Fibroblast of skin of back (primary cell): ENCODE results near the gene SGCD. TPM values are rescaled to one million over a fixed set of nuclear protein-coding genes. Genes with fewer than 3 reads are reported as not detected.

ENCODE experiments used
- DNase-seq: peaks from one replicate; pipeline ENCODE4 v3.0.0-alpha.2; 2013
- polyA plus RNA-seq, 2 experiments: library from polyadenylated mRNA; unstranded; fragments of 120-200 nt; gene quantifications; one replicate each; pipeline ENCODE4 v1.2.1, GENCODE V29; 2013; ENCODE audit not compliant: insufficient read length in 2 of 2

Gene SGCD
- 28.5 TPM for polyA plus RNA-seq (2013, experiment 1 of 2; ENCODE audit: insufficient read length)
- 70.3 TPM for polyA plus RNA-seq (2013, experiment 2 of 2; ENCODE audit: insufficient read length)

DNA sequence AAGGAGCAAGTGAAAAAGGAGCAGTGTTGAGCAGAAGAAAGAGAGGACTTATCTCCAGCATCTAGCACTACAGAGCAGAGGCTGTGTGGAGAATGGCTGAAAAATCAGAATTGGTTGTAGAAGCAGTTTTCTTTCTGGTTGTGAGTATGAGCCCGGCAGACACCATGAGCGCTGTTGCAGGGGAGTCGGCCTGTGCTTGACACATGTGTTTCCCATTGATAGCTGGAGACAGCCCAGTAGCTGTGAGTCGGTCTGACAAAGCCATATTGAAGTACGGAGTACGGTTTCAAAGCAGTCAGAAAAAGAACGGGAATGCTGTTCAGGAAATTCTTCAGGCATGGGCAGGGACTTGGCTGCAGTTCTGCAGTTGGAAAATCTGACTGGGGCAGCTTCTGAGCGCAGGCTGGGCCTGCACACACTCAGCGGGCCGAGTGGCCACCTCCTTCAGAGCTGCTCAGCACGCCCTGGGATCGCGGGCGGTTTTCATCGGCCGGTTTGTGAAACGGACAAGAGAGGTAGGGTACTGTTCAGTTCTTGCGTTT lies at the start of gene SGCD:
Gene SGCD, plus strand, starts transcription at position 447 of the 542 bp plus-strand sequence.
- DNase-seq = peak; percentile 94

GRCh38 chr5:156277290-156277689 lies 49.7 kb upstream of the SGCD start:
- no peak for DNase-seq

DNA sequence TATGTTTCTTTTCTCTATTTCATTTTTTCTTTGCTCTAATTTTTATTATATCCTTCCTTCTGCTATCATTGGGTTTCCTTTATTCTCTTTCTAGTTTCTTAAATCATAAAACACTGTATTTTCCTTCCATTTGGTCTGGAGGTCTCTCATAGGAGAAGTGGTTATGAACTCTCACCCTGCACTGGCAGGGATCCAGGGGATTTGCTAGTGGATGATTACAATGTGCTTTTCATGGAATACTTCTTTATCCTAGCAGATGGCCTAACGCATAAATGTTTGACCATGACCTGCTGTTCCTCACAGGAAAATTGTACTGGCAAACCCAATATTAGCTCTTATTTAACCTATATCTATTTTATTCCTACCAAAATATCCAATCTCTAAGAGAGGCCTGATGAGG lies 31.5 kb upstream of the SGCD start:
- DNase-seq = no peak

DNA sequence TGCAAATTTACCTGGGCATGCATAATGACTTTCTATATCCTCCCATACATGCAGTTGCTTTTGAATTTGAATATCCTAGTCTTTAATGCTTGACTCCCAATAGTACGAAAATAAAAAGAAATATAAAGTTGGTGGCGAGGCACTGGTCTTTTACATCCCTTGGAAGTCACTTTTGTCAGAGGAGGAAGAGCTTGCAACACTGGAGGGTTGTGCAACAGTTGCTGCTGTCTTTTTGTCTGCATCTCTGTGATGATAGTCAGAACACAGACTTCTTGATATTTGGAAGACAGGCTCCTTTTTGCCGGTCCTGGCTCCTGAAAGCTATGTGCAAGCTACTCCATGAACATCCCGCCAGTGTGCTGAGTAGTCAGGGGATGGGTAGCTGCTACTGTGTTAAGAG lies 16.8 kb upstream of the SGCD start:
- no peak for DNase-seq

GRCh38 chr5:156312897-156313694 lies 13.9 kb upstream of the SGCD start:
- no peak for DNase-seq

- no peak for DNase-seq
Measured at GRCh38 chr5:156314416-156314815, 12.5 kb upstream of the SGCD start.

GRCh38 chr5:156322666-156323065 lies 4.3 kb upstream of the SGCD start:
- DNase-seq = no peak

DNA sequence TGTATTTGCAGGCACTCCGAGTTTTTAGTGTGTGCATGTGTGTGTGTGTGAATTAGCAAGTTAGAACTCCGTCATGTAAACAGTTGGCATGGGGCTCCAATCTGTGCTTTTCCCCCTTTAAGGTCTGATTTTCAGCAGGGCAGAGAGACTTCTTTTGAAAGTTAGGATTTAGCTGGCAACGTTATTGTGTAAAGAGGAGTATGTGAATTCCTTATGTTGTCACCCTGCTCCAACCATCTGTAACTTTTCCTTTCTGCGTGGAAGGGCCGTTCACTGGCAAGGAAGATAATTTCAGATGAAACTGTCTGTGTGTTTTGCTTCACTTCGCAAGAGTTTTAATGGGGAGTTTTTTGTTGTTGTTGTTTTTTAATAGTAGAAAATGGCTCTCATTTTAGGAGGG lies 332 bp downstream of the SGCD start:
- no peak for DNase-seq

- DNase-seq = peak; percentile 40
Measured at GRCh38 chr5:156328161-156328560, 1.2 kb downstream of the SGCD start.

- peak; percentile 32 for DNase-seq
Measured at GRCh38 chr5:156328766-156329165, 1.8 kb downstream of the SGCD start.

DNA sequence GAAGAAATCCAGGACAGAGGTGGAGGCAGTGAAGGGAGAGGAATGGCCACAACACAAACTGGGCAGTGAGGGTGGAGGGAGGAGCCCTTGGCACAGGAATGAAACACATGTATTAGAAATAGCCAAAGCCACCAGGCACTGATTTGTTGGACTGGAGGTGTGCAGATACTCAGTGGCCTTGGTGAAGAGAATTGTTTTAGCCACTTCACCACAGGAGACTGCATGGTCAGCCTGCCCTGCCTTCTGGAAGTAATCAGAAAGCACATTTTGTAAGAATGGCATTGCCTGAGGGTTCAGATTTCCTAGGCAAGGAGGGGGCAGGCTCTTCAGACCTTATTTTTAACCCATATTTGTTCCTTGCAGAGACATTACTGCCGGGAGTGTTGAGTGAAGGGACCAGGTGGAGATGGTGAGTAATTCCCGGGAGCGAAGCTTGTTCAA lies 2.2 kb downstream of the SGCD start:
- DNase-seq = peak; percentile 30

- DNase-seq = peak; percentile 74
Measured at GRCh38 chr5:156330141-156330870, 3.3 kb downstream of the SGCD start.

- no peak for DNase-seq
Measured at GRCh38 chr5:156331181-156331580, 4.2 kb downstream of the SGCD start.

- no peak for DNase-seq
Measured at GRCh38 chr5:156331845-156332244, 4.9 kb downstream of the SGCD start.

DNA sequence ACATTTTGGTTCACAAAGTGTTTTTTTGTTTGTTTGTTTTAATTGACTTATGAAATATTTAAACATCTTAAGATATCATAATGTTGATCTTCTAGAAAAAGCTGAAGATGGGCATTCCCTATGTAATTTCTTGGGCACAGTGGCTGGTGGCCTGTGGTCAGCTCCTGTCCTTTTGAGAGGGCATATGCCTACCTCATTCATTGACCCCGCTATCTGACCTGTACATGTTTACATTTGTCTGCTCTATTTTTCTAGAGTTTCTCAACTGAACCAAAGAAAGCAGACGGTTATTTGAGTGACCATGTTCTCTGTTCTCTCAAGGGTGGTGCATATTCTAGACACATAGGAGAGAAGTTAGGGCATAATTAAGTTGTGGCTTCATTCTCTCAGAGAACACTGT lies 5.3 kb downstream of the SGCD start:
- DNase-seq = no peak

- DNase-seq = no peak
Measured at GRCh38 chr5:156339139-156339841, 12.3 kb downstream of the SGCD start.

- DNase-seq = no peak
Measured at GRCh38 chr5:156340893-156341292, 13.9 kb downstream of the SGCD start.

- DNase-seq = no peak
Measured at GRCh38 chr5:156350256-156350655, 23.3 kb downstream of the SGCD start.

DNA sequence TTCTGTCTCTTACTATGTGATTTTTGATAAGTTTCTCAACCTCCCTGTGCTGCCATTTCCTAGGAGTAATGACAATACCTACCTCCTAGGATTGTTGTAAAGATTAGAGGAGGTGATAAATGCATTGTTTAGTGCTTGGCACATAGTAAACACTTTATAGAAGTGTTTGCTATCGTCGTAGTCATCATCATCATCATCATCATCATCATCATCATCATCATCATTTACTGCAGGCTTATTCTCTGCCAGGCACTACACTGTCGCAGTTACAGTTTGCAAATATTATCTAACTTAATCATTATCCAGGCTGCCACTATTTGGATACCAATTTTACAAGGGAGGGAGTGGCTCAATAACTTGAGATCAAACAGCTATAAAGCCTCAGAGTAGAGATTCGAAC lies 24.5 kb downstream of the SGCD start:
- no peak for DNase-seq

DNA sequence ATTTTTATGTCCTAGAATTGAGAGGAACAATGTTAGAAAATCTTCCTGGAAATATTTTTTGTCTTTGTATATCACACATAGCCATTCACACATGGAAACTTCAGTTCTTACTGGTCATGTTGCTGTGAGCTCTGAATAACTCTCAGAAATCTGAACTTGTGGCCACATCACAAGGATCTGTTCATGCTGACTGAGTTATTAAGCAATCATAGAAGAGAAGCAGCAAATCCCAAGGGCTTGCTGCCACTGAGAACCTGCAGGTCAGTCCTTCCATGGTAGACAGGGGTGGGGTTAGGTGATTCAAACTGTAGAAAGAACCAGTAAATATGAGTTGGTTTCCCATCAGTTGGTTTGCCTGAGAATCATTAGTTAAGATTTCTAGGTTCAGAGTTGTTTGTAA lies 27.6 kb downstream of the SGCD start:
- DNase-seq = no peak

DNA sequence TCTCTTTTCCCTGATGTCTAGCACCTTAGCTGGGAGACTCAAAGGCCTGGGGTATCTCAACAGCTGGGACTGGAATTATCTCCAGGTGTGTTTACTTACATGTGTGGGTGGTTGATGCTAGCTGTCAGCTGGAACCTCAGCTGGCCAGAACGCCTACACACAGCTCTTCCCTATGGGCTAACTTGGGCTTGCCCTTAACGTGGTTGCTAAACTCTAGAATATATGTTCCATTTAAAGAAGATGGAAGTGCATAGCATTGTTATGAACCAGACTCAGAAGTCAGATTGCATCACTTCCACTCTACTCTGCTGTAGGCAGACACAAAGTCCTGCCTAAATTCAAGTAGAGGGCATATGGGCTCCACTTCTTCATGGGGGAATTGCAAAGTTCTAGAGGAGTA lies 29.3 kb downstream of the SGCD start:
- peak; percentile 58 for DNase-seq

DNA sequence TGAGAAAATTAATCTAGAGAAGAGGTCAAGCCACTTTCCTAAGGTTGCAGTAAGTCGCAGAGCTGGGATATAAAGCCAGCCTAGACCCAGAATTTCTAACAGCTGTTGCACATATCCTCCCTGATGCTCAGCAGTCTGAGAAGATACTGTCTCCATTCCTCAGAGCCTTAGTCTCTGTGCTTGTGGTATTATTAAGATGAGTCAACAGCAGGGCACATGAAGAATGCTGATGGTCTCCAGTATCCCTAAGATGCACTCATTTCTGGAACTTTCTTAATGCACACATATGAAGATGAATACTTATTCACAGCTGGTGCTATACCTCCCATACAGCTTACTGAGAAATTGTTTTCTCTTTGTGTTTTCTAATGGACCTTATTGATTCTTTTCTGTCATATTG lies 32.5 kb downstream of the SGCD start:
- peak; percentile 98 for DNase-seq
